SU-DHL-6 (cell line): Measurements from ENCODE around the gene PITPNC1.

ENCODE experiments used
- EZH2phosphoT487 ChIP-seq: fragments of 200-600 bp; sonication (generic), shearing (Covaris generic); conservative IDR thresholded peaks from 2 replicates; pipeline ENCODE4 v1.6.1; 2018; ENCODE audit warnings: mild to moderate bottlenecking, antibody characterized with exemption, low read length, moderate library complexity, mixed read lengths
- TF ChIP-seq, protein P1 (sequence below): fragments of 200-600 bp; sonication (generic); IDR thresholded peaks from one replicate; pipeline ENCODE4 v1.5.1; 2017; ENCODE audit warnings: antibody characterized with exemption, mild to moderate bottlenecking, low read length, moderate library complexity; ENCODE audit not compliant: insufficient read depth, poor library complexity, severe bottlenecking

DNA sequence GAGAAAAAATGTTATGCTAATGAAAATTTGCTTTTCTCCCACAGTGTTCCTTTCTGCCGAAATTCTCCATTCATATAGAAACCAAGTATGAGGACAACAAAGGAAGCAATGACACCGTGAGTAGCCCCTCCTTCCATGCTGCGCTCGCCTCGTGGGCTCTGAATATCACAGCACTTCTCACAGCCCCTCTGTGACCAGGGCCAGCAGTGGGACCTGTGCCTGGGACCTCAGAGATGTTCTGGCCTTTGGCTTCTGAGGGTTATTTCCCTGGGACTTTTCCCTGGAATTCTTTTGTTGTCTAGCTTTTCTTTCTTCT is 201.0 kb downstream of the PITPNC1 start:
- TF ChIP-seq, protein P1, sequence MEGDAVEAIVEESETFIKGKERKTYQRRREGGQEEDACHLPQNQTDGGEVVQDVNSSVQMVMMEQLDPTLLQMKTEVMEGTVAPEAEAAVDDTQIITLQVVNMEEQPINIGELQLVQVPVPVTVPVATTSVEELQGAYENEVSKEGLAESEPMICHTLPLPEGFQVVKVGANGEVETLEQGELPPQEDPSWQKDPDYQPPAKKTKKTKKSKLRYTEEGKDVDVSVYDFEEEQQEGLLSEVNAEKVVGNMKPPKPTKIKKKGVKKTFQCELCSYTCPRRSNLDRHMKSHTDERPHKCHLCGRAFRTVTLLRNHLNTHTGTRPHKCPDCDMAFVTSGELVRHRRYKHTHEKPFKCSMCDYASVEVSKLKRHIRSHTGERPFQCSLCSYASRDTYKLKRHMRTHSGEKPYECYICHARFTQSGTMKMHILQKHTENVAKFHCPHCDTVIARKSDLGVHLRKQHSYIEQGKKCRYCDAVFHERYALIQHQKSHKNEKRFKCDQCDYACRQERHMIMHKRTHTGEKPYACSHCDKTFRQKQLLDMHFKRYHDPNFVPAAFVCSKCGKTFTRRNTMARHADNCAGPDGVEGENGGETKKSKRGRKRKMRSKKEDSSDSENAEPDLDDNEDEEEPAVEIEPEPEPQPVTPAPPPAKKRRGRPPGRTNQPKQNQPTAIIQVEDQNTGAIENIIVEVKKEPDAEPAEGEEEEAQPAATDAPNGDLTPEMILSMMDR = no peak
- no peak for TF ChIP-seq EZH2phosphoT487
